Measurements from ENCODE around the gene DPH5.

DNA sequence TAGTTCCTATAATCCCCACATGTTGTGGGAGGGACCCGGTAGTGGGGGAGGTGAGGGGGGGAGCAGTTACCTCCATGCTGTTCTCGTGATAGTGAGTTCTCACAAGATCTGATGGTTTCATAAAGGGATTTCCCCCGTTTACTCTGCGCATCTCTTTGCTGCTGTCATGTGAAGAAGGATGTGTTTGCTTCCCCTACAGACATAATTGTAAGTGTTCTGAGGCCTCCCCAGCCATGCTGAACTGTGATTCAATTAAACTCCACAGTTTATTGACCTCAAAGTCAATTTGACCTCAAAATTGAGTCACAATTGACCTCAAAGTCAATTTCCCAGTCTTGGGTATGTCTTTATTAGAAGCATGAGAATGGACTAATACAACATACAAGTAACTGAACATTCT is 19.7 kb downstream of the DPH5 start:
- TF ChIP-seq, protein P1, sequence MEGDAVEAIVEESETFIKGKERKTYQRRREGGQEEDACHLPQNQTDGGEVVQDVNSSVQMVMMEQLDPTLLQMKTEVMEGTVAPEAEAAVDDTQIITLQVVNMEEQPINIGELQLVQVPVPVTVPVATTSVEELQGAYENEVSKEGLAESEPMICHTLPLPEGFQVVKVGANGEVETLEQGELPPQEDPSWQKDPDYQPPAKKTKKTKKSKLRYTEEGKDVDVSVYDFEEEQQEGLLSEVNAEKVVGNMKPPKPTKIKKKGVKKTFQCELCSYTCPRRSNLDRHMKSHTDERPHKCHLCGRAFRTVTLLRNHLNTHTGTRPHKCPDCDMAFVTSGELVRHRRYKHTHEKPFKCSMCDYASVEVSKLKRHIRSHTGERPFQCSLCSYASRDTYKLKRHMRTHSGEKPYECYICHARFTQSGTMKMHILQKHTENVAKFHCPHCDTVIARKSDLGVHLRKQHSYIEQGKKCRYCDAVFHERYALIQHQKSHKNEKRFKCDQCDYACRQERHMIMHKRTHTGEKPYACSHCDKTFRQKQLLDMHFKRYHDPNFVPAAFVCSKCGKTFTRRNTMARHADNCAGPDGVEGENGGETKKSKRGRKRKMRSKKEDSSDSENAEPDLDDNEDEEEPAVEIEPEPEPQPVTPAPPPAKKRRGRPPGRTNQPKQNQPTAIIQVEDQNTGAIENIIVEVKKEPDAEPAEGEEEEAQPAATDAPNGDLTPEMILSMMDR (IDR thresholded peaks at IDR 0.05): no peak
- TF ChIP-seq POLR2A (IDR thresholded peaks at IDR 0.05): no peak
